ENCODE measurements around the gene BRAF. TPM values are rescaled to one million over a fixed set of nuclear protein-coding genes. Genes with fewer than 3 reads are reported as not detected.
"Not testable (repeated sequence)": the region's sequence is repeated elsewhere in the genome, so short reads cannot be mapped to it uniquely, and the experiment has no call there.

The BRAF gene
- total RNA-seq, 2 donors from 2014 or later, result 45.7 to 46.7 TPM

DNA sequence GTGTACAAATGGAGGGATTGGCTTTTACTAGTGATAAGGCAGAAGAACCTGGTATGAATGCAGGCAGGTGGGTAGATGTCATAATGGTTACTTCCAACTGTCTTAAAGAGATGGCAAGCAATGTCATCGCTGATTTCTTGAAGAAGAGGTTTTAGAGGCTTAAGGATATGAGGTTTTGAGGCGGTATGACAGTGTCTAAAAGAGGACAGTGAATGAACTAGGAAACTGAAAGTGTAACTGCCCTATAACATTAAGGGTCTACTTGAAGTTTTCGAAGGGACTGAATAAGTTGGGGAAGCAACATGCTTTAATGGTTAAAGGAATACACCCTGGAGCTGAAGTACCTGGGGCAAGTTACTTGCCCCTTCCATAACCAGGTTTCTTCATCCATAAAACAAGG, 157.3 kb downstream of the BRAF start:
- TF ChIP-seq, protein P1, sequence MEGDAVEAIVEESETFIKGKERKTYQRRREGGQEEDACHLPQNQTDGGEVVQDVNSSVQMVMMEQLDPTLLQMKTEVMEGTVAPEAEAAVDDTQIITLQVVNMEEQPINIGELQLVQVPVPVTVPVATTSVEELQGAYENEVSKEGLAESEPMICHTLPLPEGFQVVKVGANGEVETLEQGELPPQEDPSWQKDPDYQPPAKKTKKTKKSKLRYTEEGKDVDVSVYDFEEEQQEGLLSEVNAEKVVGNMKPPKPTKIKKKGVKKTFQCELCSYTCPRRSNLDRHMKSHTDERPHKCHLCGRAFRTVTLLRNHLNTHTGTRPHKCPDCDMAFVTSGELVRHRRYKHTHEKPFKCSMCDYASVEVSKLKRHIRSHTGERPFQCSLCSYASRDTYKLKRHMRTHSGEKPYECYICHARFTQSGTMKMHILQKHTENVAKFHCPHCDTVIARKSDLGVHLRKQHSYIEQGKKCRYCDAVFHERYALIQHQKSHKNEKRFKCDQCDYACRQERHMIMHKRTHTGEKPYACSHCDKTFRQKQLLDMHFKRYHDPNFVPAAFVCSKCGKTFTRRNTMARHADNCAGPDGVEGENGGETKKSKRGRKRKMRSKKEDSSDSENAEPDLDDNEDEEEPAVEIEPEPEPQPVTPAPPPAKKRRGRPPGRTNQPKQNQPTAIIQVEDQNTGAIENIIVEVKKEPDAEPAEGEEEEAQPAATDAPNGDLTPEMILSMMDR (conservative IDR thresholded peaks at IDR 0.05), result no peak
- 80 to 89% methylated on average over 1 to 3 of the region's 3 CpGs for WGBS, 2 experiments (ENCODE audit: insufficient coverage in 1 of 2, insufficient read length in 1 of 2)
- Mint-ChIP-seq H3K4me3 (no peak overlapping the region), H3K4me1 (no peaks in the 10 kb centered on the region), H3K9me3 (peaks cover 10% of the 10 kb centered on the region), H3K27me3 (ENCODE audit: insufficient read depth) (no peaks in the 10 kb centered on the region), H3K36me3 (ENCODE audit: low read depth) (peaks cover 57% of the 10 kb centered on the region), H3K27ac (no peak overlapping the region)
- H3K4me3 ChIP-seq (ENCODE audit: low read length), result no peak overlapping the region
- DNase-seq, result no peak
- no peaks in the 10 kb centered on the region for H3K27me3 ChIP-seq (ENCODE audit: control insufficient read depth, insufficient read depth, low read length, poor library complexity, severe bottlenecking)
- no peak overlapping the region for H3K27ac ChIP-seq (ENCODE audit: low read depth, low read length)
- H3K9ac ChIP-seq (ENCODE audit: extremely low read depth, low read length, poor library complexity, severe bottlenecking), result no peak overlapping the region
- H3K36me3 ChIP-seq (ENCODE audit: control insufficient read depth, insufficient read depth, low read length), result peaks cover 53% of the 10 kb centered on the region
- H3K4me1 ChIP-seq (ENCODE audit: control insufficient read depth, insufficient read depth, low read length), result no peaks in the 10 kb centered on the region
- H3K9me3 ChIP-seq (ENCODE audit: control insufficient read depth, low read length), result peaks cover 19% of the 10 kb centered on the region

DNA sequence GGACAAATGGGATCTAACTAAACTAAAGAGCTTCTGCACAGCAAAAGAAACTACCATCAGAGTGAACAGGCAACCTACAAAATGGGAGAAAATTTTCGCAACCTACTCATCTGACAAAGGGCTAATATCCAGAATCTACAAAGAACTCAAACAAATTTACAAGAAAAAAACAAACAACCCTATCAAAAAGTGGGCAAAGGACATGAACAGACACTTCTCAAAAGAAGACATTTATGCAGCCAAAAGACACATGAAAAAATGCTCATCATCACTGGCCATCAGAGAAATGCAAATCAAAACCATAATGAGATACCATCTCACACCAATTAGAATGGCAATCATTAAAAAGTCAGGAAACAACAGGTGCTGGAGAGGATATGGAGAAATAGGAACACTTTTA, 159.3 kb downstream of the BRAF start:
- not testable (repeated sequence) for H3K4me3 Mint-ChIP-seq; H3K27ac ChIP-seq (ENCODE audit: low read depth, low read length); DNase-seq; H3K4me1 Mint-ChIP-seq; H3K4me3 ChIP-seq (ENCODE audit: low read length); H3K9me3 Mint-ChIP-seq; H3K27ac Mint-ChIP-seq; H3K27me3 ChIP-seq (ENCODE audit: control insufficient read depth, insufficient read depth, low read length, poor library complexity, severe bottlenecking); H3K27me3 Mint-ChIP-seq (ENCODE audit: insufficient read depth); H3K9ac ChIP-seq (ENCODE audit: extremely low read depth, low read length, poor library complexity, severe bottlenecking); H3K4me1 ChIP-seq (ENCODE audit: control insufficient read depth, insufficient read depth, low read length)
- peaks cover 19% of the 10 kb centered on the region for H3K9me3 ChIP-seq (ENCODE audit: control insufficient read depth, low read length)
- H3K36me3 Mint-ChIP-seq (ENCODE audit: low read depth), result peaks cover 46% of the 10 kb centered on the region
- no CpG with 5 or more reads among the region's 1 CpG for WGBS, 2 experiments (ENCODE audit: insufficient coverage in 1 of 2, insufficient read length in 1 of 2)
- peaks cover 35% of the 10 kb centered on the region for H3K36me3 ChIP-seq (ENCODE audit: control insufficient read depth, insufficient read depth, low read length)

DNA sequence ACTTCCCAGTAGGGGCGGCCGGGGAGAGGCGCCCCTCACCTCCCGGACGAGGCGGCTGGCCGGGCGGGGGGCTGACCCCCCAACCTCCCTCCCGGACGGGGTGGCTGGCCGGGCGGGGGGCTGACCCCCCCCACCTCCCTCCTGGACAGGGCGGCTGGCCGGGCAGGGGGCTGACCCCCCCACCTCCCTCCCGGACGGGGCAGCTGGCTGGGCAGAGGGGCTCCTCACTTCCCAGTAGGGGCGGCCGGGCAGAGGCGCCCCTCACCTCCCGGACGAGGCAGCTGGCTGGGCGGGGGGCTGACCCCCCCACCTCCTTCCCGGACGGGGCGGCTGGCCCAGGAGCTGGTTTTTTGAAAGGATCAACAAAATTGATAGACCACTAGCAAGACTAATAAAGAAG, 161.6 kb downstream of the BRAF start:
- H3K27ac Mint-ChIP-seq; H3K27me3 Mint-ChIP-seq (ENCODE audit: insufficient read depth): not testable (repeated sequence)

DNA sequence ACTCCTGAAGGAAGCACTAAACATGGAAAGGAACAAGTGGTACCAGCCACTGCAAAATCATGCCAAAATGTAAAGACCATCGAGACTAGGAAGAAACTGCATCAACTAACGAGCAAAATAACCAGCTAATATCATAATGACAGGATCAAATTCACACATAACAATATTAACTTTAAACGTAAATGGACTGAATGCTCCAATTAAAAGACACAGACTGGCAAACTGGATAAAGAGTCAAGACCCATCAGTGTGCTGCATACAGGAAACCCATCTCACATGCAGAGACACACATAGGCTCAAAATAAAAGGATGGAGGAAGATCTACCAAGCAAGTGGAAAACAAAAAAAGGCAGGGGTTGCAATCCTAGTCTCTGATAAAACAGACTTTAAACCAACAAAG, 163.4 kb downstream of the BRAF start:
- H3K27me3 Mint-ChIP-seq (ENCODE audit: insufficient read depth); H3K27ac Mint-ChIP-seq; DNase-seq; H3K27ac ChIP-seq (ENCODE audit: low read depth, low read length); H3K4me1 Mint-ChIP-seq; H3K4me1 ChIP-seq (ENCODE audit: control insufficient read depth, insufficient read depth, low read length); H3K4me3 ChIP-seq (ENCODE audit: low read length); H3K4me3 Mint-ChIP-seq; H3K9me3 Mint-ChIP-seq; H3K27me3 ChIP-seq (ENCODE audit: control insufficient read depth, insufficient read depth, low read length, poor library complexity, severe bottlenecking); H3K9me3 ChIP-seq (ENCODE audit: control insufficient read depth, low read length); H3K9ac ChIP-seq (ENCODE audit: extremely low read depth, low read length, poor library complexity, severe bottlenecking): not testable (repeated sequence)
- H3K36me3 ChIP-seq (ENCODE audit: control insufficient read depth, insufficient read depth, low read length), result peaks cover 12% of the 10 kb centered on the region
- WGBS, 2 experiments (ENCODE audit: insufficient coverage in 1 of 2, insufficient read length in 1 of 2), result 94% methylated on average over 2 of the region's 3 CpGs; no CpG with 5 or more reads in 1 of the 2 experiments
- H3K36me3 Mint-ChIP-seq (ENCODE audit: low read depth), result peaks cover 20% of the 10 kb centered on the region

More for the DNA sequence above, 161.6 kb downstream of the BRAF start:
- H3K9ac ChIP-seq (ENCODE audit: extremely low read depth, low read length, poor library complexity, severe bottlenecking); H3K27me3 ChIP-seq (ENCODE audit: control insufficient read depth, insufficient read depth, low read length, poor library complexity, severe bottlenecking); H3K4me1 Mint-ChIP-seq; DNase-seq; H3K4me3 Mint-ChIP-seq; H3K4me3 ChIP-seq (ENCODE audit: low read length); H3K4me1 ChIP-seq (ENCODE audit: control insufficient read depth, insufficient read depth, low read length); H3K9me3 Mint-ChIP-seq; H3K27ac ChIP-seq (ENCODE audit: low read depth, low read length): not testable (repeated sequence)
- 97% methylated on average over 15 of the region's 25 CpGs; no CpG with 5 or more reads in 1 of the 2 experiments for WGBS, 2 experiments (ENCODE audit: insufficient coverage in 1 of 2, insufficient read length in 1 of 2)
- H3K9me3 ChIP-seq (ENCODE audit: control insufficient read depth, low read length), result peaks cover 11% of the 10 kb centered on the region
- H3K36me3 ChIP-seq (ENCODE audit: control insufficient read depth, insufficient read depth, low read length), result peaks cover 28% of the 10 kb centered on the region
- H3K36me3 Mint-ChIP-seq (ENCODE audit: low read depth), result peaks cover 37% of the 10 kb centered on the region

Measured in endodermal cell (in vitro differentiated cells).